ENCODE measurements around the gene STAG1. TPM values are rescaled to one million over a fixed set of nuclear protein-coding genes. Genes with fewer than 3 reads are reported as not detected.
"Not testable (repeated sequence)": the region's sequence is repeated elsewhere in the genome, so short reads cannot be mapped to it uniquely, and the experiment has no call there.

STAG1 gene
- total RNA-seq, 2 experiments from 2014 or later = 34.1 to 36.2 TPM

GRCh38 chr3:136740351-136740958 lies 11.7 kb downstream of the STAG1 start:
- peaks cover 22% of the 10 kb centered on the region for H3K4me1 Mint-ChIP-seq
- H3K4me3 Mint-ChIP-seq = no peak overlapping the region
- no peak for DNase-seq
- peaks cover 36% of the 10 kb centered on the region for H3K36me3 Mint-ChIP-seq (ENCODE audit: low read depth)
- no peaks in the 10 kb centered on the region for H3K27me3 Mint-ChIP-seq
- H3K9me3 Mint-ChIP-seq = peaks cover 4% of the 10 kb centered on the region
- POLR2A ChIA-PET = interaction anchor here (1.5 to 2.6 kb wide), 2 partner anchors 9 to 12 kb away, joined by 6 to 13 read pairs; partner anchors contain the start of gene STAG1
- no peak overlapping the region for H3K27ac Mint-ChIP-seq
- CTCF ChIA-PET = interaction anchor here (1.2 kb wide), 1 partner anchor 12 kb away, joined by 5 read pairs; the partner anchor contains the start of gene STAG1

GRCh38 chr3:136736950-136737349 lies 15.2 kb downstream of the STAG1 start:
- POLR2A ChIA-PET, DNase-seq, H3K9me3 Mint-ChIP-seq, H3K4me3 Mint-ChIP-seq, H3K27me3 Mint-ChIP-seq, H3K27ac Mint-ChIP-seq: not testable (repeated sequence)
- CTCF ChIA-PET = interaction anchor here (0.6 to 2.9 kb wide), 2 partner anchors 16 to 343 kb away, joined by 3 to 9 read pairs; partner anchors contain the start of gene STAG1
- peaks cover 19% of the 10 kb centered on the region for H3K36me3 Mint-ChIP-seq (ENCODE audit: low read depth)
- peaks cover 30% of the 10 kb centered on the region for H3K4me1 Mint-ChIP-seq

GRCh38 chr3:136735103-136735502 lies 17.1 kb downstream of the STAG1 start:
- H3K27me3 Mint-ChIP-seq = no peaks in the 10 kb centered on the region
- no peak overlapping the region for H3K4me3 Mint-ChIP-seq
- ChIA-PET CTCF (no interaction called here), POLR2A (interaction anchor here (0.8 to 1.2 kb wide), 2 partner anchors 13 to 15 kb away, joined by 3 to 4 read pairs; no protein-coding TSS in a partner anchor)
- no peak overlapping the region for H3K27ac Mint-ChIP-seq
- DNase-seq = no peak
- H3K36me3 Mint-ChIP-seq (ENCODE audit: low read depth) = peaks cover 7% of the 10 kb centered on the region
- peaks cover 35% of the 10 kb centered on the region for H3K4me1 Mint-ChIP-seq
- H3K9me3 Mint-ChIP-seq = no peaks in the 10 kb centered on the region

- Mint-ChIP-seq H3K4me3 (no peak overlapping the region), H3K27me3 (no peaks in the 10 kb centered on the region), H3K4me1 (peaks cover 35% of the 10 kb centered on the region), H3K9me3 (no peaks in the 10 kb centered on the region), H3K36me3 (ENCODE audit: low read depth) (peaks cover 7% of the 10 kb centered on the region), H3K27ac (no peak overlapping the region)
- DNase-seq = no peak
- POLR2A ChIA-PET = interaction anchor here (1.0 to 1.2 kb wide), 2 partner anchors 12 to 15 kb away, joined by 3 to 4 read pairs; no protein-coding TSS in a partner anchor
- CTCF ChIA-PET = no interaction called here
These were observed 17.7 kb downstream of the STAG1 start for GRCh38 chr3:136734382-136735070.

- Mint-ChIP-seq H3K4me3 (no peak overlapping the region), H3K27me3 (no peaks in the 10 kb centered on the region), H3K9me3 (no peaks in the 10 kb centered on the region), H3K27ac (no peak overlapping the region), H3K36me3 (ENCODE audit: low read depth) (peaks cover 7% of the 10 kb centered on the region), H3K4me1 (peaks cover 42% of the 10 kb centered on the region)
- ChIA-PET CTCF (no interaction called here), POLR2A (interaction anchor here (1.0 kb wide), 1 partner anchor 13 kb away, joined by 3 read pairs; no protein-coding TSS in a partner anchor)
- DNase-seq = no peak
These were observed 18.8 kb downstream of the STAG1 start for GRCh38 chr3:136733317-136733833.

- peaks cover 42% of the 10 kb centered on the region for H3K4me1 Mint-ChIP-seq
- ChIA-PET CTCF (interaction anchor here (1.1 kb wide), 1 partner anchor 21 kb away, joined by 3 read pairs; the partner anchor contains the start of gene STAG1), POLR2A (interaction anchor here (1.2 kb wide), 1 partner anchor 21 kb away, joined by 3 read pairs; the partner anchor contains the start of gene STAG1)
- H3K9me3 Mint-ChIP-seq = no peaks in the 10 kb centered on the region
- no peak overlapping the region for H3K27ac Mint-ChIP-seq
- H3K4me3 Mint-ChIP-seq = no peak overlapping the region
- H3K27me3 Mint-ChIP-seq = no peaks in the 10 kb centered on the region
- peaks cover under 1% of the 10 kb centered on the region for H3K36me3 Mint-ChIP-seq (ENCODE audit: low read depth)
- DNase-seq = no peak
These were observed 20.8 kb downstream of the STAG1 start for GRCh38 chr3:136731274-136731884.

GRCh38 chr3:136730595-136731273 lies 21.4 kb downstream of the STAG1 start:
- Mint-ChIP-seq H3K9me3 (no peaks in the 10 kb centered on the region), H3K27me3 (no peaks in the 10 kb centered on the region), H3K4me3 (no peak overlapping the region), H3K27ac (no peak overlapping the region), H3K4me1 (peaks cover 46% of the 10 kb centered on the region), H3K36me3 (ENCODE audit: low read depth) (no peaks in the 10 kb centered on the region)
- ChIA-PET CTCF (interaction anchor here (0.6 kb wide), 1 partner anchor 12 kb away, joined by 3 read pairs; no protein-coding TSS in a partner anchor), POLR2A (interaction anchor here (1.2 kb wide), 2 partner anchors 10 to 22 kb away, joined by 3 to 4 read pairs; partner anchors contain the start of gene STAG1)
- no peak for DNase-seq

GRCh38 chr3:136728918-136729317 lies 23.3 kb downstream of the STAG1 start:
- DNase-seq = no peak
- Mint-ChIP-seq H3K27ac (no peak overlapping the region), H3K4me1 (peaks cover 40% of the 10 kb centered on the region), H3K9me3 (peaks cover 4% of the 10 kb centered on the region), H3K4me3 (no peak overlapping the region), H3K27me3 (no peaks in the 10 kb centered on the region), H3K36me3 (ENCODE audit: low read depth) (peaks cover 7% of the 10 kb centered on the region)
- POLR2A ChIA-PET = interaction anchor here (0.9 kb wide), 1 partner anchor 17 kb away, joined by 3 read pairs; no protein-coding TSS in a partner anchor
- CTCF ChIA-PET = interaction anchor here (1.5 kb wide), 1 partner anchor 23 kb away, joined by 9 read pairs; the partner anchor contains the start of gene STAG1

- DNase-seq = no peak
- Mint-ChIP-seq H3K36me3 (ENCODE audit: low read depth) (peaks cover 7% of the 10 kb centered on the region), H3K27me3 (no peaks in the 10 kb centered on the region), H3K27ac (no peak overlapping the region), H3K4me1 (peaks cover 40% of the 10 kb centered on the region), H3K9me3 (peaks cover 4% of the 10 kb centered on the region), H3K4me3 (no peak overlapping the region)
- ChIA-PET POLR2A (interaction anchor here (0.9 kb wide), 1 partner anchor 17 kb away, joined by 3 read pairs; no protein-coding TSS in a partner anchor), CTCF (interaction anchor here (1.5 kb wide), 1 partner anchor 24 kb away, joined by 9 read pairs; the partner anchor contains the start of gene STAG1)
These were observed 23.7 kb downstream of the STAG1 start for GRCh38 chr3:136728473-136728872.

GRCh38 chr3:136725468-136725867 lies 26.7 kb downstream of the STAG1 start:
- Mint-ChIP-seq H3K9me3 (peaks cover 4% of the 10 kb centered on the region), H3K27me3 (no peaks in the 10 kb centered on the region), H3K4me1 (peaks cover 24% of the 10 kb centered on the region), H3K4me3 (no peak overlapping the region), H3K36me3 (ENCODE audit: low read depth) (peaks cover 16% of the 10 kb centered on the region), H3K27ac (no peak overlapping the region)
- DNase-seq = no peak
- ChIA-PET POLR2A (no interaction called here), CTCF (no interaction called here)

- Mint-ChIP-seq H3K4me1 (peaks cover 15% of the 10 kb centered on the region), H3K36me3 (ENCODE audit: low read depth) (peaks cover 31% of the 10 kb centered on the region)
- H3K27me3 Mint-ChIP-seq, CTCF ChIA-PET, DNase-seq, POLR2A ChIA-PET, H3K4me3 Mint-ChIP-seq, H3K27ac Mint-ChIP-seq, H3K9me3 Mint-ChIP-seq: not testable (repeated sequence)
These were observed 29.3 kb downstream of the STAG1 start for GRCh38 chr3:136722916-136723315.

GRCh38 chr3:136722399-136722798 lies 29.8 kb downstream of the STAG1 start:
- H3K27ac Mint-ChIP-seq, H3K9me3 Mint-ChIP-seq, DNase-seq, H3K4me3 Mint-ChIP-seq, H3K27me3 Mint-ChIP-seq, CTCF ChIA-PET: not testable (repeated sequence)
- POLR2A ChIA-PET = interaction anchor here (1.1 kb wide), 1 partner anchor 13 kb away, joined by 3 read pairs; no protein-coding TSS in a partner anchor
- peaks cover 31% of the 10 kb centered on the region for H3K36me3 Mint-ChIP-seq (ENCODE audit: low read depth)
- H3K4me1 Mint-ChIP-seq = peaks cover 15% of the 10 kb centered on the region

All from activated CD4-positive, alpha-beta memory T cell treated with anti-CD3 and anti-CD28 coated beads, Interleukin-2, amount 10 ng/mL, durations not matched to agents 7 days and 5 days (primary cell).